Stomach smooth muscle (tissue), 2 donors: ENCODE data around the gene ACOT11.
A peak's percentile ranks its signal among the peaks of the same experiment; 100 is the strongest.
"Not testable (repeated sequence)": the region's sequence is repeated elsewhere in the genome, so short reads cannot be mapped to it uniquely, and the experiment has no call there.

Experiments
- H3K27ac ChIP-seq: one replicate; pipeline ENCODE4 v1.7.0; 2013; ENCODE audit warnings: mild to moderate bottlenecking, low read length, inconsistent platforms
- H3K27me3 ChIP-seq, 2 donors: one replicate each; pipeline ENCODE4 v1.7.0; 2013; ENCODE audit warnings: low read length in 2 of 2; ENCODE audit not compliant: insufficient read depth in 2 of 2, control insufficient read depth in 1 of 2
- H3K36me3 ChIP-seq, 2 donors: one replicate each; pipeline ENCODE4 v1.7.0; 2013; ENCODE audit warnings: low read length in 2 of 2; ENCODE audit not compliant: control insufficient read depth in 2 of 2, insufficient read depth in 2 of 2
- H3K4me1 ChIP-seq: one replicate; pipeline ENCODE4 v1.7.0; 2013; ENCODE audit warnings: low read length; ENCODE audit not compliant: control insufficient read depth, insufficient read depth
- H3K4me3 ChIP-seq, 2 donors: one replicate each; pipeline ENCODE4 v1.7.0; 2013; ENCODE audit warnings: low read length in 2 of 2
- H3K9ac ChIP-seq, 2 donors: one replicate each; pipeline ENCODE4 v1.7.0; 2013; ENCODE audit warnings: low read length in 2 of 2, mild to moderate bottlenecking in 1 of 2
- H3K9me3 ChIP-seq, 2 donors: one replicate each; pipeline ENCODE4 v1.7.0; 2013; ENCODE audit warnings: low read length in 2 of 2; ENCODE audit not compliant: control insufficient read depth in 2 of 2
- donor health status: healthy.
- donor health status: Pancreatic carcinoma.

Gene ACOT11

GRCh38 chr1:54636461-54637446, 88.7 kb downstream of the ACOT11 start:
- H3K27ac ChIP-seq, H3K27me3 ChIP-seq: not testable (repeated sequence)

GRCh38 chr1:54640361-54640760, 92.3 kb downstream of the ACOT11 start:
- H3K27me3 ChIP-seq: no peaks in the 10 kb centered on the region
- H3K4me1 ChIP-seq: no peaks in the 10 kb centered on the region
- no peak overlapping the region for H3K27ac ChIP-seq
- H3K36me3 ChIP-seq: peaks cover 0 to 5% of the 10 kb centered on the region in 2 donors
- no peak overlapping the region for H3K4me3 ChIP-seq
- H3K9ac ChIP-seq: no peak overlapping the region
- H3K9me3 ChIP-seq: peaks cover 5 to 12% of the 10 kb centered on the region in 2 donors

More at GRCh38 chr1:54636461-54637446, 88.7 kb downstream of the ACOT11 start:
- H3K4me3 ChIP-seq, H3K4me1 ChIP-seq, H3K9ac ChIP-seq, H3K36me3 ChIP-seq, H3K9me3 ChIP-seq: not testable (repeated sequence)

- no peak within 1 kb of the TSS for H3K9ac ChIP-seq
- H3K27me3 ChIP-seq: no peaks in the 10 kb centered on the region
- peaks cover 4% of the 10 kb centered on the region for H3K4me1 ChIP-seq
- H3K9me3 ChIP-seq: peaks cover 5 to 12% of the 10 kb centered on the region in 2 donors
- H3K27ac ChIP-seq: no peak within 1 kb of the TSS
- no peak within 1 kb of the TSS for H3K4me3 ChIP-seq
- H3K36me3 ChIP-seq: peaks cover 0 to 2% of the 10 kb centered on the region in 2 donors
Observed at GRCh38 chr1:54640863-54641836, 93.1 kb downstream of the ACOT11 start, which contains the start of gene MROH7. TSS of gene MROH7 (plus strand) at chr1:54641786. CDS start at chr1:54652927, 11,141 bp downstream.

- Histone ChIP-seq H3K27me3 (no peaks in the 10 kb centered on the region), H3K27ac (no peak overlapping the region), H3K9me3 (peaks cover 5 to 12% of the 10 kb centered on the region in 2 donors), H3K4me1 (peaks cover 6% of the 10 kb centered on the region), H3K4me3 (no peak overlapping the region), H3K9ac (no peak overlapping the region), H3K36me3 (peaks cover 0 to 2% of the 10 kb centered on the region in 2 donors)
Observed at GRCh38 chr1:54643736-54644135, 95.7 kb downstream of the ACOT11 start.

- H3K36me3 ChIP-seq: peaks cover 0 to 2% of the 10 kb centered on the region in 2 donors
- H3K27me3 ChIP-seq: no peaks in the 10 kb centered on the region
- no peak overlapping the region for H3K9ac ChIP-seq
- H3K4me1 ChIP-seq: peaks cover 6% of the 10 kb centered on the region
- H3K27ac ChIP-seq: no peak overlapping the region
- H3K4me3 ChIP-seq: peak overlapping the region in 1 of 2 donors; percentile 15
- peaks cover 5 to 12% of the 10 kb centered on the region in 2 donors for H3K9me3 ChIP-seq
Observed at GRCh38 chr1:54645806-54646676, 98.0 kb downstream of the ACOT11 start.

- Histone ChIP-seq H3K36me3 (peaks cover 4 to 5% of the 10 kb centered on the region in 2 donors), H3K9ac (no peak overlapping the region), H3K4me3 (no peak overlapping the region), H3K27me3 (no peaks in the 10 kb centered on the region), H3K4me1 (peaks cover 6% of the 10 kb centered on the region), H3K27ac (no peak overlapping the region), H3K9me3 (no peaks in the 10 kb centered on the region)
Observed at GRCh38 chr1:54649130-54649898, 101.3 kb downstream of the ACOT11 start.

- Histone ChIP-seq H3K27me3 (no peaks in the 10 kb centered on the region), H3K9ac (no peak overlapping the region), H3K4me3 (no peak overlapping the region), H3K9me3 (no peaks in the 10 kb centered on the region), H3K27ac (no peak overlapping the region), H3K36me3 (peaks cover 4 to 5% of the 10 kb centered on the region in 2 donors), H3K4me1 (peaks cover 6% of the 10 kb centered on the region)
Observed at GRCh38 chr1:54649921-54650320, 101.9 kb downstream of the ACOT11 start.

- Histone ChIP-seq H3K36me3 (peaks cover 4 to 5% of the 10 kb centered on the region in 2 donors), H3K9me3 (no peaks in the 10 kb centered on the region), H3K27ac (no peak overlapping the region), H3K4me1 (peaks cover 6% of the 10 kb centered on the region), H3K4me3 (no peak overlapping the region), H3K27me3 (no peaks in the 10 kb centered on the region), H3K9ac (no peak overlapping the region)
Observed at GRCh38 chr1:54650417-54650816, 102.4 kb downstream of the ACOT11 start.

GRCh38 chr1:54651608-54652007, 103.6 kb downstream of the ACOT11 start:
- Histone ChIP-seq H3K4me1 (no peaks in the 10 kb centered on the region), H3K27me3 (no peaks in the 10 kb centered on the region), H3K9ac (no peak overlapping the region), H3K27ac (no peak overlapping the region), H3K36me3 (peaks cover 4 to 5% of the 10 kb centered on the region in 2 donors), H3K4me3 (no peak overlapping the region), H3K9me3 (no peaks in the 10 kb centered on the region)
